Stimulated activated CD8-positive, alpha-beta memory T cell treated with anti-CD3 and anti-CD28 coated beads, Interleukin-4, amount 100 ng/mL, for 4 hours (primary cell): ENCODE results near the gene SLC2A5.

Source experiments
- DNase-seq, 2 donors: peaks; one replicate each; pipeline ENCODE4 v3.0.0-alpha.2; 2020; ENCODE audit warnings: low read depth in 2 of 2, low spot score in 1 of 2

The SLC2A5 gene

GRCh38 chr1:9065213-9065751, 4.2 kb downstream of the SLC2A5 start:
- DNase-seq = no peak

GRCh38 chr1:9062846-9063245, 6.6 kb downstream of the SLC2A5 start:
- DNase-seq = no peak

- DNase-seq = no peak
Observed at GRCh38 chr1:9062021-9062471, 7.4 kb downstream of the SLC2A5 start.

- no peak for DNase-seq
Observed at GRCh38 chr1:9061252-9061960, 8.0 kb downstream of the SLC2A5 start.

GRCh38 chr1:9059891-9060744, 9.3 kb downstream of the SLC2A5 start:
- no peak for DNase-seq

- DNase-seq = no peak
Observed at GRCh38 chr1:9058465-9058864, 11.0 kb downstream of the SLC2A5 start.

GRCh38 chr1:9057851-9058250, 11.6 kb downstream of the SLC2A5 start:
- DNase-seq = no peak

GRCh38 chr1:9052272-9053049, 17.0 kb downstream of the SLC2A5 start:
- DNase-seq = no peak

- no peak for DNase-seq
Observed at GRCh38 chr1:9051379-9051778, 18.1 kb downstream of the SLC2A5 start.

GRCh38 chr1:9050803-9051202, 18.6 kb downstream of the SLC2A5 start:
- DNase-seq = no peak

GRCh38 chr1:9048551-9048950, 20.9 kb downstream of the SLC2A5 start:
- DNase-seq = no peak

- no peak for DNase-seq
Observed at GRCh38 chr1:9047019-9047418, 22.4 kb downstream of the SLC2A5 start.

- DNase-seq = no peak
Observed at GRCh38 chr1:9045861-9046510, 23.4 kb downstream of the SLC2A5 start.

GRCh38 chr1:9044236-9044635, 25.2 kb downstream of the SLC2A5 start:
- no peak for DNase-seq

- no peak for DNase-seq
Observed at GRCh38 chr1:9042272-9042671, 27.2 kb downstream of the SLC2A5 start.

GRCh38 chr1:9041116-9041779, 28.2 kb downstream of the SLC2A5 start:
- DNase-seq = no peak

- DNase-seq = no peak
Observed at GRCh38 chr1:9040659-9041030, 28.8 kb downstream of the SLC2A5 start.

GRCh38 chr1:9039761-9040658, 29.4 kb downstream of the SLC2A5 start:
- no peak for DNase-seq
